Peyer's patch (tissue), 4 donors: ENCODE results near the gene STAP1.

Experiments used
- CTCF ChIP-seq, 6 experiments: fragments of 450-650 bp in 4 of 6; fragments of 200-600 bp in 2 of 6; sonication (generic) in 1 of 6; IDR thresholded peaks; one replicate each; pipeline ENCODE4 v1.5.1; 2017 to 2019; ENCODE audit warnings: antibody characterized with exemption in 6 of 6, mild to moderate bottlenecking in 3 of 6, moderate library complexity in 1 of 6
- POLR2A ChIP-seq, 2 donors: fragments of 450-650 bp; IDR thresholded peaks; one replicate each; pipeline ENCODE4 v1.5.1; 2017; ENCODE audit warnings: antibody characterized with exemption in 2 of 2, mild to moderate bottlenecking in 2 of 2, moderate library complexity in 2 of 2

DNA sequence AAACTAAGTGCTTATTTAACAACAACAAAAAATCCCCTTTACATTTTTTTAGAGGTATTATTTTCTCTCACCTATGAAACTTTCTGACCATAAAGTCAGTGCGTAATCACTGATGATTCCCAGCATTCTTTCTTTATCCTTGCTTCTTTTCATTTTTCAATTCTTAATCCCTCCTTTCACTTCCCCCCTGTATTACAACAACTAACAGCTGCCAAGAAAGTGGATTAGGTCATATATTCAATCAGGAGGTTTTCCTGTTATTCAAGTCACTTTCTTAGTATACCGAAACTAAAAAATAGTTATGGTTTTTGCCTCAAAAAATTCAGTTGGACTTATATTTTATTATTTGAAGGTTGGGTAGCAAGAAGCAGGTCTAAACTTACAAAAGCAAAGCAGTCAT, 2.1 kb upstream of the STAP1 start:
- TF ChIP-seq CTCF (IDR thresholded peaks at IDR 0.05) (no peak), POLR2A (IDR thresholded peaks at IDR 0.05) (no peak)
